GM23248 (cell line): ENCODE data around the gene STAC3. TPM values are rescaled to one million over a fixed set of nuclear protein-coding genes. Genes with fewer than 3 reads are reported as not detected.
"Not testable (repeated sequence)": the region's sequence is repeated elsewhere in the genome, so short reads cannot be mapped to it uniquely, and the experiment has no call there.

Source experiments
- DNase-seq: peaks from one replicate; pipeline ENCODE4 v3.0.0-alpha.2; 2015
- H2AFZ ChIP-seq: fragments of 200-600 bp; sonication (generic); 2 replicates; pipeline ENCODE4 v1.6.1; 2016; ENCODE audit warnings: antibody characterized with exemption
- H3F3A ChIP-seq: fragments of 200-600 bp; sonication (generic); 2 replicates; pipeline ENCODE4 v1.6.1; 2016; ENCODE audit warnings: mild to moderate bottlenecking, antibody characterized with exemption, mixed run types; ENCODE audit not compliant: insufficient read depth
- H3K27ac ChIP-seq: fragments of 200-600 bp; sonication (generic); 2 replicates; pipeline ENCODE4 v1.5.1; 2016; ENCODE audit warnings: mild to moderate bottlenecking
- H3K27me3 ChIP-seq: fragments of 200-600 bp; sonication (generic); replicated peaks from 2 replicates; pipeline ENCODE4 v1.6.1; 2016; ENCODE audit warnings: mild to moderate bottlenecking; ENCODE audit not compliant: insufficient read depth
- H3K36me3 ChIP-seq: fragments of 200-600 bp; sonication (generic); 2 replicates; pipeline ENCODE4 v1.6.1; 2016; ENCODE audit warnings: low read depth, mild to moderate bottlenecking
- H3K4me1 ChIP-seq: fragments of 200-600 bp; sonication (generic); 2 replicates; pipeline ENCODE4 v1.6.1; 2016; ENCODE audit warnings: mild to moderate bottlenecking; ENCODE audit not compliant: insufficient read depth
- H3K4me2 ChIP-seq: fragments of 200-600 bp; sonication (generic); one replicate; pipeline ENCODE4 v1.6.1; 2016; ENCODE audit warnings: mild to moderate bottlenecking; ENCODE audit not compliant: unreplicated experiment
- H3K4me3 ChIP-seq: fragments of 200-600 bp; sonication (generic); 2 replicates; pipeline ENCODE4 v1.5.1; 2016; ENCODE audit warnings: mild to moderate bottlenecking
- H3K79me2 ChIP-seq: fragments of 200-600 bp; sonication (generic); 2 replicates; pipeline ENCODE4 v1.6.1; 2016; ENCODE audit warnings: mild to moderate bottlenecking; ENCODE audit not compliant: insufficient read depth
- H3K9ac ChIP-seq: fragments of 200-600 bp; sonication (generic); 2 replicates; pipeline ENCODE4 v1.6.1; 2016; ENCODE audit warnings: mild to moderate bottlenecking
- H3K9me2 ChIP-seq: fragments of 200-600 bp; sonication (generic); 2 replicates; pipeline ENCODE4 v1.6.1; 2016; ENCODE audit warnings: mixed run types, mild to moderate bottlenecking, moderate library complexity; ENCODE audit not compliant: insufficient read depth
- H3K9me3 ChIP-seq: fragments of 200-600 bp; sonication (generic); one replicate; pipeline ENCODE4 v1.6.1; 2017; ENCODE audit warnings: low read depth
- H4K20me1 ChIP-seq: fragments of 200-600 bp; sonication (generic); 2 replicates; pipeline ENCODE4 v1.6.0; 2016; ENCODE audit not compliant: insufficient read depth
- EZH2 ChIP-seq: fragments of 200-600 bp; sonication (generic); IDR thresholded peaks from 2 replicates; pipeline ENCODE4 v1.6.1; 2018; ENCODE audit warnings: antibody characterized with exemption, mild to moderate bottlenecking; ENCODE audit not compliant: insufficient read depth, poor library complexity, severe bottlenecking
- EZH2phosphoT487 ChIP-seq: fragments of 200-600 bp; sonication (generic); IDR thresholded peaks from 2 replicates; pipeline ENCODE4 v1.6.1; 2018; ENCODE audit warnings: antibody characterized with exemption, moderate library complexity, mild to moderate bottlenecking, low read depth; ENCODE audit not compliant: insufficient read depth
- WGBS, 2 experiments: methylation state at CpG; one replicate each; pipeline ENCODE4 v1.1.6; 2015 to 2017; ENCODE audit warnings: low lambda C conversion rate in 2 of 2, low coverage in 1 of 2; ENCODE audit errors: missing lambda C conversion rate in 2 of 2; 5-methylcytosine and 5-hydroxymethylcytosine counted together
- in situ Hi-C: fragments of 300-500 bp; cut with MboI; formaldehyde crosslinking; loops from 2 replicates; pipeline ENCODE4 v1.15.0; 2020
- polyA plus RNA-seq: library from polyadenylated mRNA; unstranded; fragments of >200 nt; fragmentation: Nextera tagmentation; extraction: Ambion mirVana; gene quantifications from 2 replicates; pipeline ENCODE4 v1.2.1, GENCODE V29; 2016
- total RNA-seq: library from RNA; depleted of rRNA; stranded (reverse); fragments of >200 nt; shearing (Covaris generic); gene quantifications from 2 replicates; pipeline ENCODE4 v1.2.3, GENCODE V29; 2014

The STAC3 gene
- total and polyA plus RNA-seq, 2 experiments from 2014 or later = 0.32 to 0.35 TPM

GRCh38 chr12:57280211-57281062 is 29.4 kb upstream of the STAC3 start:
- H3K4me2 ChIP-seq = peak overlapping the region; percentile 71
- H2AFZ ChIP-seq = peak overlapping the region; percentile 62
- H3K4me1 ChIP-seq = peaks cover 17% of the 10 kb centered on the region
- H3F3A ChIP-seq = peaks cover 32% of the 10 kb centered on the region
- peak overlapping the region; percentile 51 for H3K4me3 ChIP-seq
- WGBS, 2 experiments = 46 to 50% methylated on average over 9 of the region's 9 CpGs
- DNase-seq = peak; percentile 96
- peak overlapping the region; percentile 69 for H3K9ac ChIP-seq
- H3K36me3 ChIP-seq = peaks cover 11% of the 10 kb centered on the region; the same call in 1 of the 2 replicates
- peak overlapping the region; percentile 83 for H3K27ac ChIP-seq
- H3K27me3 ChIP-seq = no peaks in the 10 kb centered on the region
- H3K9me2 ChIP-seq = no peaks in the 10 kb centered on the region
- no peaks in the 10 kb centered on the region for H4K20me1 ChIP-seq
- no peaks in the 10 kb centered on the region for H3K9me3 ChIP-seq
- TF ChIP-seq EZH2phosphoT487 = no peak
- no peak for TF ChIP-seq EZH2
- in situ Hi-C loops = no loop called here
- H3K79me2 ChIP-seq = no peaks in the 10 kb centered on the region

GRCh38 chr12:57278465-57279381 is 27.7 kb upstream of the STAC3 start:
- H3K79me2 ChIP-seq = no peaks in the 10 kb centered on the region
- no peak overlapping the region for H3K4me2 ChIP-seq
- no peaks in the 10 kb centered on the region for H3K9me3 ChIP-seq
- WGBS, 2 experiments = 96 to 98% methylated on average over 15 of the region's 15 CpGs
- H4K20me1 ChIP-seq = no peaks in the 10 kb centered on the region
- H3F3A ChIP-seq = peaks cover 33% of the 10 kb centered on the region
- no peak overlapping the region for H3K4me3 ChIP-seq
- H2AFZ ChIP-seq = no peak overlapping the region
- TF ChIP-seq EZH2 (no peak), EZH2phosphoT487 (no peak)
- H3K36me3 ChIP-seq = peaks cover 17% of the 10 kb centered on the region
- no peaks in the 10 kb centered on the region for H3K9me2 ChIP-seq
- peaks cover 17% of the 10 kb centered on the region for H3K4me1 ChIP-seq
- in situ Hi-C loops = no loop called here
- H3K9ac ChIP-seq = no peak overlapping the region
- no peaks in the 10 kb centered on the region for H3K27me3 ChIP-seq
- no peak overlapping the region for H3K27ac ChIP-seq
- no peak for DNase-seq

DNA sequence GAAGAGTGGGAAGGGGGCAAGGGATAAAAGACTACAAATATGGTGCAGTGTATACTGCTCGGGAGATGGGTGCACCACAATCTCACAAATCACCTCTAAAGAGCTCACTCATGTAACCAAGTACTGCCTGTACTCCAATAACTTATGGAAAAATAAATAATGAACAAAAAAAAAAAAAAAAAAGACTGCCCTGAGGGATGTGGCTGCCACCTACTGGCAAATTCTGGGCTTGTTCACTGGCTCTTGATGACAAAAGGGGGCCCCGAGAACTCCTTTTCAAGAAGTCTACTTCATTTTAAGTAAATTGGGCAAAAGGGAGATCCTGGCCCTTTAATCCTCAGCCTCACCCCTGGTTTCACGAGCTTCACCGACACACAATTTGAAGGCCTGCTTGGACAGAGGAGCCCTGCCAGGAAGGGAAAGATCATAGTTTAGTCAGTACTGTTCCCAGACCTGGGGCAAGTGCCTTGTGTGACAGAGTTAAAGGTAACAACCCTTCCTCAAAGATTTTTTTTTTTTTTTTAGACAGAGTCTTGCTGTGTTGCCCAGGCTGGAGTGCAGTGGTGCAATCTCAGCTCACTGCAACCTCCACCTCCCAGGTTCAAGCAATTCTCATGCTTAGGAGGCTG is 26.1 kb upstream of the STAC3 start:
- Histone ChIP-seq H2AFZ (no peak overlapping the region), H3K9me3 (no peaks in the 10 kb centered on the region), H3K27ac (no peak overlapping the region), H4K20me1 (no peaks in the 10 kb centered on the region), H3K9me2 (no peaks in the 10 kb centered on the region), H3K36me3 (peaks cover 22% of the 10 kb centered on the region), H3K79me2 (no peaks in the 10 kb centered on the region), H3K9ac (no peak overlapping the region), H3K27me3 (no peaks in the 10 kb centered on the region), H3K4me2 (no peak overlapping the region), H3K4me1 (peaks cover 29% of the 10 kb centered on the region), H3K4me3 (no peak overlapping the region), H3F3A (peaks cover 34% of the 10 kb centered on the region)
- DNase-seq = peak; percentile 60
- in situ Hi-C loops = no loop called here
- 48 to 56% methylated on average over 4 of the region's 4 CpGs for WGBS, 2 experiments
- TF ChIP-seq EZH2phosphoT487 = no peak
- no peak for TF ChIP-seq EZH2

- H3K4me3 ChIP-seq, H3K27me3 ChIP-seq, in situ Hi-C loops, H3K79me2 ChIP-seq, H4K20me1 ChIP-seq, DNase-seq, H3K9ac ChIP-seq, H3K4me2 ChIP-seq, H3K9me3 ChIP-seq, H2AFZ ChIP-seq, H3K9me2 ChIP-seq, H3K27ac ChIP-seq: not testable (repeated sequence)
- peaks cover 33% of the 10 kb centered on the region for H3F3A ChIP-seq
- WGBS, 2 experiments = 98% methylated on average over 6 of the region's 6 CpGs
- peaks cover 15% of the 10 kb centered on the region for H3K36me3 ChIP-seq
- H3K4me1 ChIP-seq = peaks cover 29% of the 10 kb centered on the region
These were observed 25.2 kb upstream of the STAC3 start for GRCh38 chr12:57276233-57276632.
